ENCODE measurements around the gene FLOT2.
"Not testable (repeated sequence)": the region's sequence is repeated elsewhere in the genome, so short reads cannot be mapped to it uniquely, and the experiment has no call there.

Gene FLOT2

GRCh38 chr17:28853295-28853694 lies 44.2 kb downstream of the FLOT2 start:
- DNase-seq (ENCODE audit: extremely low read depth in 1 of 2, low read depth in 1 of 2), result no peak

GRCh38 chr17:28849281-28849680 lies 48.3 kb downstream of the FLOT2 start:
- DNase-seq (ENCODE audit: extremely low read depth in 1 of 2, low read depth in 1 of 2), result no peak

GRCh38 chr17:28848667-28849066 lies 48.9 kb downstream of the FLOT2 start:
- peak in 1 of 2 donors; percentile 44 for DNase-seq (ENCODE audit: extremely low read depth in 1 of 2, low read depth in 1 of 2)

- not testable (repeated sequence) for DNase-seq (ENCODE audit: extremely low read depth in 1 of 2, low read depth in 1 of 2)
Observed at GRCh38 chr17:28846699-28847098, 50.8 kb downstream of the FLOT2 start.

GRCh38 chr17:28846231-28846630 lies 51.3 kb downstream of the FLOT2 start:
- DNase-seq (ENCODE audit: extremely low read depth in 1 of 2, low read depth in 1 of 2), result no peak

GRCh38 chr17:28843816-28844148 lies 53.8 kb downstream of the FLOT2 start:
- DNase-seq (ENCODE audit: extremely low read depth in 1 of 2, low read depth in 1 of 2), result no peak

GRCh38 chr17:28842282-28843012 lies 55.1 kb downstream of the FLOT2 start, which contains the start of gene FAM222B:
FAM222B (minus strand) TSS chr17:28842790; CDS start chr17:28766667, 76,123 bp downstream.
- DNase-seq (ENCODE audit: extremely low read depth in 1 of 2, low read depth in 1 of 2), result peak; percentile 44 to 78

- no peak for DNase-seq (ENCODE audit: extremely low read depth in 1 of 2, low read depth in 1 of 2)
Observed at GRCh38 chr17:28841901-28842281, 55.6 kb downstream of the FLOT2 start.

GRCh38 chr17:28839221-28839620 lies 58.3 kb downstream of the FLOT2 start:
- no peak for DNase-seq (ENCODE audit: extremely low read depth in 1 of 2, low read depth in 1 of 2)

- DNase-seq (ENCODE audit: extremely low read depth in 1 of 2, low read depth in 1 of 2), result not testable (repeated sequence)
Observed at GRCh38 chr17:28836541-28836940, 61.0 kb downstream of the FLOT2 start.

GRCh38 chr17:28834420-28834819 lies 63.1 kb downstream of the FLOT2 start:
- no peak for DNase-seq (ENCODE audit: extremely low read depth in 1 of 2, low read depth in 1 of 2)

All from activated CD8-positive, alpha-beta memory T cell treated with anti-CD3 and anti-CD28 coated beads for 1 hour (primary cell).